Glomerular visceral epithelial cell (primary cell): ENCODE data around the gene ACTR2.
"Not testable (repeated sequence)": the region's sequence is repeated elsewhere in the genome, so short reads cannot be mapped to it uniquely, and the experiment has no call there.

Experiments used
- DNase-seq: peaks from one replicate; pipeline ENCODE4 v3.0.0-alpha.2; 2016; ENCODE audit errors: extremely low spot score

The ACTR2 gene

DNA sequence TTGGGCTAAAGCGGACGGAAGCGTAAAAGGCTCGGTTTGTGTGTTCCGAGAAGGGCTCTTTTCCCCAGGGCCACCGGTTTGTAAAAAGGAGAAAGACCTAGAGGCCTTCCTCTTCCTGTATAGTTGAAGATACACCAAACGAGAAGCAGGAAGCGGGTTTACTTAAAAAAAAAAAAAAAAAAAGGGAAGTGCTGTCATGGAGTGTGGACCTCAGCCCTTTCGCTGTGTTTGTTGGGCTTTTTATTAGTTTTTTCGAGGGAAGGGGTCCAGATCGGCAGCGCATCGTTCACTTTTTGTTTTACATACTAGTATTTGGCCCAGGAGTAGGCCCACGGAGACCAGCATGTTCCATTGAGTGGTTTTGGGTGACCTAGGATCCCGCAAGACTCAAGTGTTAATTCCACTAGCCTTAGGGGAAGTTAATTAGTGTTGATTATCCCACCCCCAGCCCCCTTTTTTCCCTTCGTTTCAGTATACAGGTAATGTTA, 676 bp downstream of the ACTR2 start:
- peak; percentile 47 for DNase-seq

DNA sequence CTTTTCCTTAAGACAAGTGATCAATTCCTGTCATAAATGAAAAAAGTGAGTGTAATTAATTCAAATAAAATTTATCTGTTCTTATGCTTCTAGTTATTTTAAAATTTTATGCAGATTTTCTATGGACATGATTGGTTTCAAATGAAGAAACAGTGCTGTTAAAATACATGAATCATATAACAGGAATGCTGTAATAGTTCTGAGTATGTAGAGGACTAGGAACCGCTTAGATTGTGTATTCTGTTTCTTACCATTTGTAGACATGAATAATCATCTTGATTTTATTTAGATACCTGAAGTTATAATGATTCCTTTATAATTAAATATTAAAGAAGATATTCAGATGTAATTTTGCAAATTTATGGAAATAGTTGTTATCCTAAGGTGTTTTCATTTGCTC, 3.5 kb downstream of the ACTR2 start:
- DNase-seq: no peak

DNA sequence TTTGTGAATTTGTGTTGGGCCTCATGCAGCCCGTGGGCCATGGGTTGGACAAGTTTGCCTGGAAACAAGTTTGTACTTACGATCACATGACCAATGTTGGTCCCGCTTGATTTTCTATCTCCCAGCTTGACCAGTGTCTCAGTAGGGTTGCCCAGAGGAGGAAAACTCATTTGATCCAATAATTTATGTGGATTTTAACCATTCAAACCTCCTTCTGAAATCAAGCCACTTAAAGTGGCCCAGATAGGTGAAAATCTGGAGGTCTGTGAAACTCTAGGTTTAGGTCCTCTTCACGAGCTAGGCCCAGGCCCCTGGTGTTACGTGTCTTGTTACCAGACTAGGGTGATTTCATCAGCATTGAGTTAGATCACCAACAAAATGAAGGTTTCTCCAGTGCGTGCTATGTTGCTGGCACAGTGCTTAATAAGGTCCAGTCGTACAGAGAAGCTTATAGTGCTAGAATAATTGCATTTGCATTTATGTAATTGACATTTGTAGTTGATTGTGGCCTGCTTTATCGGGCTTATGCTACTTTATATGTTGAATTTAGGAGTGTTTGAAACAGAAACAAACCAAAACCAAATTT, 4.4 kb downstream of the ACTR2 start:
- no peak for DNase-seq

DNA sequence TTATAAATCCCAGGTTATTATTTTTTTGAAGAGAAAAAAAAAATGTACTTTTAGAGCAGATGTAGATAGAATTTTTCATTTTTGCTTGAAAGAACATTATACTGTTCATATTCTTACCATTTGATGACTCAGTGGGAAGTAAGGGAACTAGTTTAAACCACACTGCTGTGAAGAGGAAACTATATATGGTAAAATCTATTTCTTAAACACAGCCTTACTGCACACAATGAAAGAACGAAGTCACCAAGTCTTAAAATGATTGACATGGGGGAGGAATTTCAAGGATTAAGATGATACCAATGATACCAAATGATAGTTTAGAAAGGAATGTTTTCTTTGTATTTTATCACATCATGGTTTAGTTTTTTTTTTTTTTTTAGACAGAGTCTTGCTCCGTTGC, 5.0 kb downstream of the ACTR2 start:
- DNase-seq: peak; percentile 51

DNA sequence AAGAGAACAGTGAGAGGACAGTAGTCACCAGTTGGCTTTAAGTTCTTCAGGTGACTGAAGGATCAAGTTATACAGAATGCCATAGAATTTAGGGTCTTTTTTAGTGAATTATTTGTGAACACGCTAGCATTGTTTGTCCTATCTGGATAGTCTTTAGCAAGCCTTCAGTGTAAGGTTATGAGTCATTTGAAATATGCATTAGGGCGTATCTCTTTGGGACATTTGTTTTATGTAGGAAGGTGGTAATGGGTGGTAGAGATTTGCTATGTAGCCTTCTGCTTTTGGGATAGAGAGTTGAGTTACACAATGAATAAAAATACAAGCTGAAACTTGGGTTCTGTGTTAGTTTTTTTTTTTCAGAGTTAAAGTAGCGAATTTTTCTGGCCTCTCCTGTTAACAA, 13.0 kb downstream of the ACTR2 start:
- DNase-seq: no peak

DNA sequence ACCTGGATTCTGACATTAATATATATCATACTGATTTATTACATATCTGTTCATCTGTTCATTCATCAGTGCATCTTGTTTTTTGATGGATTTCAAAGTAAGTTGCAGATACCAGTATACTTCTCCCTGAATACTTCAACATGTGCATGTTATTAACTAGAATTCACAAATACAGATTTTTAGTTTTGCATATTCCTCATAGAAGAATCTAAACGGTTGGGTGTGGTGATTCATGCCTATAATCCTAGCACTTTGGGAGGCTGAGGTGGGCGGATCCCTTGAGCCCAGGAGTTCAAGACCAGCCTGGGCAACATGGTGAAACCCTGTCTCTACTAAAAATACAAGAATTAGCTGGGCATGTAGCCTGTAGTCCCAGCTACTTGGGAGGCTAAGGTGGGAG, 16.8 kb downstream of the ACTR2 start:
- DNase-seq: not testable (repeated sequence)

DNA sequence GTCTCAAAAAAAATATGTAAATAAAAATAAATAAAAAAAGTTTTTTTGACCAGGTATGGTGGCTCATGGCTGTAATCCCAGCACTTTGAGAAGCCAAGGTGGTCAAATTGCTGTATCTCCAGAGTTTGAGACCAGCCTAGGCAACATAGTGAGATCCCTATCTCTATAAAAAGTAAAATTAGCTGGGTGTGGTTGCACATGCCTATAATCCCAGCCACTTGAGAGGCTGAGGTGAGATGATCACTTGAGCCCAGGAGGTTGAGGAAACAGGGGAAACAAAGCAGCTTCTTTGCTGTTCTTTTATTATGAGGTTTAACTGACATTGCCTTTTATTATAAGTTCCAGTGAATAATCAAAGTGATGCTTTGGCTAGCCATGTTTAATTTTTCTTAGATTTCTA, 25.0 kb downstream of the ACTR2 start:
- no peak for DNase-seq

DNA sequence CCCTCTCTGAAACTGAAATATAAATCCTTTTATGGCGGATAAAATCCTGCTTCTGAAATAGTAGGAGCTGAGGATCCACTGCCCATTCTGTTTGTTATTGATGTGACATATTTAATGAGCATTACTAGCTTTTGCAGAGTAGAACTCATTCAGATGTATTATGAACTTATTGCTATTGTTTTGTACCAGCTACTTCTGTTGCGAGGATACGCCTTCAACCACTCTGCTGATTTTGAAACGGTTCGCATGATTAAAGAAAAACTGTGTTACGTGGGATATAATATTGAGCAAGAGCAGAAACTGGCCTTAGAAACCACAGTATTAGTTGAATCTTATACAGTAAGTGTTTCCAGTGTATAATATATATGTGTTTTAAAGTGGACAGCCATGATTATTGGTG, 27.7 kb downstream of the ACTR2 start:
- no peak for DNase-seq

DNA sequence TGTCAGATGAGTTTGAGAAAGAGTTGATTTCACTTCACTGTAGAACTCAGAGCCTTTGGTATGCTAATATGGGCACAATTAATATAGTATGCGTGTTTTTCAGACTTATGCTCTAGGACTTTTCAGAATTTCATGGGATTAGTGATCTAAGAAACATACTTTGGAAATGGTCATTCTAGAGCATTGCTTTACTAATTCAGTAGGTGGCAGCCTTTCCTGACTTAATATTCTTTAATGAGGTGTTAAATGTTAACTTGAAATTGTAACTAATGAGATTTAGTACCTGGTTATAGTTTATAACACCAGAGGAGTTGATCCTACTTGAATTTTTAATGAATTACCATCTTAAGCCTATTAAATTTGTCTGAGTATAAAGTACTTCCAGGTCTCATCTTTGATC, 28.4 kb downstream of the ACTR2 start:
- DNase-seq: no peak

DNA sequence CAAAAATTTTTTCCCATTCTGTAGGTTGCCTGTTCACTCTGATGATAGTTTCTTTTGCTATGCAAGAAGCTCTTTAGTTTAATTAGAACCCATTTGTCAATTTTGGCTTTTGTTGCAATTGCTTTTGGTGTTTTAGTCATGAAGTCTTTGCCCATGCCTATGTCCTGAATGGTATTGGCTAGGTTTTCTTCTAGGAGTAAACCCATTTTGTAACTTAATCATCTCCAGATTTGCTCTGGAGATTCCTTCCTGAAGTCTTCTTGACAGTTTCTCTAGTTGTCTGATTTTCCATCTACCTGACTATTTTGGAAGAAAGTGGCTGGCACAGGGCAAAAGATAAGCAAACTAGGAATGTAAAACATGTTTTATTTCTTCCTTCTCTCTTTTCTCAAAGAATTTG, 30.2 kb downstream of the ACTR2 start:
- not testable (repeated sequence) for DNase-seq

DNA sequence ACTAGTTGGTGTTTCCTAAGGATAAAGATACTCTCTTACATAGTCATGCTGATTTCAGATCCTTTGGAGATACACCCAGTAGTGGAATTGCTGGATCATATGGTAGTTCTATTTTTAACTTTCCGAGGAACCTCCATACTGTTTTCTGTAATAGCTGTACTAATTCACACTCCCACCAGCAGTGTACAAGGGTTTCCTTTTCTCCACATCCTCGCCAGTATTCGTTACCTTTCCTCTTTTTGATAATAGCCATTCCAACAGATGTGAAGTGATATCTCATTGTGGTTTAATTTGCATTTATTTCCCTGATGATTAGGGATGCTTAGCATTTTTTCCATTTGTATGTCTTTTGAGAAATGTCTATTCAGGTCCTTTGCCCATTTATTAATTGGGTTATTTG, 34.0 kb downstream of the ACTR2 start:
- DNase-seq: no peak

DNA sequence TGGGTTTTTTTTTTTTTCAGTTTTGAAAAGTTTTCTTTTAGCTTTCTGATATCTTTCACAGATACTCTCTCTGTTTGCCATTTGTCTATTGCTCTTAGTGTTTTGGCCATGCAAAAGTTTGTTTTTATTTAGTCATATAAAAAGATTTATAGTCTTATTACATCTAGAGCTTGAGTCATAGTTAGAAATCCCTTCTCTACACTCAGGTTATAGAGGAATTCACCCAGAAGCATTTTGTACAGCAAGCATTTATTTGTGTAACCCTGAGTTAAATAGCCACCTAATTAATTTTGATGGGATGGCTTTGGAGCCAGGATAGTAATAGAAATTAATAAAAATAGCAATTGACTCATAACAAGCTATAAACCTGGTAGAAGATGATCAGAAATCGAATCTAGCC, 35.6 kb downstream of the ACTR2 start:
- DNase-seq: no peak

DNA sequence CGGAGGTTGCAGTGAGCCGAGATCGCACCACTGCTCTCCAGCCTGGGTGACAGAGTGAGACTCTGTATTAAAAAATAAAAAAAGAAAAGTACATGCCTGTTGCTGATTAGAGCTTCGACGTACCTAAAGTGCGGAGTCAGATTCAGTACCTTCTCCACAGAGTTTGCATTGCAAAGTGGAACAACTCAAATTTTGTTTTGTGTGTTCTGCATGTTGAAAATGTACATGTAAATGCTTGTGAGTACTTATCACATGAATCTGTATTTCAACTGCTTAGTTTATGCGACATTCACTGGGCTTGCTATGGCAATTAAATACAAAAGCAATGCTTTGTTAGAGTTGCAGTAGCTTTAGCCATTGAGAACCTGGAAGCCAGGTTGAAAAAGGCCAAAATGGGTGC, 36.4 kb downstream of the ACTR2 start:
- no peak for DNase-seq

DNA sequence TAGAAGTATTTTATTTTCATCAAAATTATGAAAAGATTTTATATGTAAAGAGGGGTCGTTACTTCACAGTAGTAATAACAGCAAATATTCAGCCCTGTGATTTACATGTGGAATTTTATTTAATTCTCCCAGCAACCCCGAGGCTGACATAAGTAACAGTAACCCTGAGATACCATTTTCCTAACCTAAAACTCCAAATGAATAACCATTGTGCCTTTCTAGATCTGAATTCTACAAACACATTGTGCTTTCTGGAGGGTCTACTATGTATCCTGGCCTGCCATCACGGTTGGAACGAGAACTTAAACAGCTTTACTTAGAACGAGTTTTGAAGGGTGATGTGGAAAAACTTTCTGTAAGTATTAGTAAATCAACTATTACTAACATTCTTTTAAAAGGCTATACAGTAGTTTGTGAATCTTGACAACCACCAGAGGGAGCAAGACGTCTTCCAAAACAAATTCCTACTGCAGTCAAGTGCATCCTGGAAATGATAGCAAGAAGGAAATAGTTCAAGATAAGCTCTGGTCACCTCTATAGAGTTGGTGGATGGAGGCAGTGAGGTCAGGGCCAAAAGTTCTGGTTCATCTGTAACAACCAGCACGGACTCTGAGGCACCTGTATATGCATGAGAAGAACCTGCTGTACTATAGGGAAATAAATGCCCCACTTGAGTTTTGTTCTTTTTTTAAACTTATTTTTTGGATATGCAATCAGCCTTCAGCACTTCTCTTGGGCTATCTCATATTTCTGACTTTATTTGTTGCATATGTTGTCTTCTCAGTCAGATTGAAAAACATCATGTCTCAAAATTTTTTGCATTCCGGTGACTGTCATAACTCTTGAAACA, 37.4 kb downstream of the ACTR2 start:
- peak; percentile 73 for DNase-seq

DNA sequence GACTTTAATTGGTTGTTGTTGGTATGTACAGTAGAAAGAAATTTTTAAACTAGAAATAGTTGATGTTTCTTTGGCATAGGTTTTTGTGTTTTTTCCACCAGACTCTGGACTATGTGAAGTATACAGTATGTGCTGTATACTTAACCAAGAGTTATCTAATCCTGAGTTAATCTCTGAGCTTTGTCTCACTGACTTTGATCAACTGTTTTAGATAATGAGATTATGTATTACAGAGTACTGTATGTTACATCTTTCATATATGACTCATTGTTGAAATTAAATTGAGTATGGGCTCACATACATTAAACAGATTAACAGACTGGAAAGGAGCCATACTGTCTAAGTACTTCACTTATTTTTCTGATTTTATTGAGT, 38.0 kb downstream of the ACTR2 start:
- no peak for DNase-seq

DNA sequence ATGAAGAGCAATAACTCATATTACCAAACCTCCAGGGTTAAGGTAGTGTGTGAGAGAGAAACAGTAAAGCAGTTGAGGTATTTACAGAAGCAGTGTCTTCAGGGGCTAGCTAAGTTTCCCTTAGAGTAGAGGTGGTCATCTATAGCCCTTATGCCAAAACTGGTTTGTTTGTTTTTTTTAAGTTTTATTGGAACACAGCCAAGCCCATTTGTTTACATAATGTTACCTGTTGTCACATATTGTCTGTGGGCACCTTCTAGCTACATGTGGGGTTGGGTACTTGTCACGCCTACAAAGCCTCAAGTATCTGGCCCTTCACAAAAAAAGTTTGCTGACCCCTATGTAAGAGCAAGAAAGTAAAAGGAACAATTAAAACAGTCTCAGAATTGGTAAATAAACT, 39.4 kb downstream of the ACTR2 start:
- DNase-seq: no peak

DNA sequence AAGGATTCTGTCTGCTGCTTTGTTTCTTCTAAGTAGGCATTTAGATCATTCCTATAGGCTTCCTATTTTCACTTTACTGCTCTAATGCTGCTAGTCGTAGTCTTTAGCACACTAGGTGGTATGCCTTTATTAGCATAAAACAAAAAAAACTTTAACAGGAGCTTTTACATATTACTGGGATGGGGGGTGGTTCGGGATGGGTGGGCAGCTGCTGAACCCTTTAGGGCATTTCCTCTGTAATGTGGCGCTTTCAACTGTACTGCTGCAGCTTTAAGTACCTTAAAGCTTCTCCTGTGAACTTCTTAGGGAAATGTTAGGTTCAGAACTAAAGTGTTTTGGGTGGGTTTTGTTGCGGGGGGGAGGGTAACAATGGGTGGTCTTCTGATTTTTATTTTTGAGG, 41.3 kb downstream of the ACTR2 start:
- DNase-seq: no peak

DNA sequence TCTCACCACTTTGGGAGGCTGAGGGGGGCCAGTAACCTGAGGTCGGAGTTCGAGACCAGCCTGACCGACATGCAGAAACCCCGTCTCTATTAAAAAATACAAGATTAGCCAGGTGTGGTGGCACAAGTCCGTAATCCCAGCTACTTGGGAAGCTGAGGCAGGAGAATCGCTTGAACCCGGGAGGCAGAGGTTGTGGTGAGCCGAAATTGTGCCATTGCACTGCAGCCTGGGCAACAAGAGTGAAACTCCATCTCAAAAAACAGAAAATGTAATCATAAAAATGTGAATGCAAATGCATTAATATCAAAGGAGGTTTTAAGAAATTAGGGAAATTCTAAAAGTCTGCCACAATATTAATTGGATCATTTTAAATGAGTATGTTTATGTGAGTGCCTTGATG, 45.7 kb downstream of the ACTR2 start:
- DNase-seq: no peak

DNA sequence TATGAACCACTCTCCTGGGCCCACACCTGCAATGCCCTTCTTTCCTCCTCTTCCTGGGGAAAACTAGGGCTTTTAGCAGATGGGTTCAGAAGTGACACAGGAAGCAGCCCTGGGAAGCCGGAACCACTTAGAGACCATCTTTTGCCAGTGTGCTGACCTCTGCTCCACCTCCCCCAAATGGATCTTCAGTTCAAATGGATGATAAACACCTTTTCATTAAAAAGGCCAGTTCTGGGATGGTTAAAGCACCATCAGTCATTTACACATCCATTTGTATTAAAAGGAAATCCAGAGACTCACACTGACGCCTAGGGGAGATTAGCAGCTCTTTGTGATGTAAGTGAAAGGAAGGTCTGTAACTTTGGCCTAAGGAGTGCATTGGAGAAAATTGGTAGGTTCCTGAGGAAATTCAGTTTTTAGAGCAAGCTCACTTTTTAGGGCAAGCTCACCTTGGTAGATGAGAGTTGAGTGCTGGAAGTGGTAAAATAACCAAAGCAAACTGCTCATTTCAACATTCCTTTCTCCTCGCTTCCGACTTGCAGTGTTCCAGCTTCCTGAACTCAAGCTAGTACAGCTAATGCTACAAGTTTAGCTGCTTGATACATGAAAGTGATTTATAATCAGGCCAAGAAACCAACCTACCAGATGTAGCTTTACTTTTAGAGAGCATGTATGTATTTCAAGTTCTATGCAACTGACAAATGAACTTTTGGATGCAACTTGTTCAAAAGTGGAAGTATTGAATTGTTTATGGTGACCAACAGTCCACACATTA, 47.7 kb downstream of the ACTR2 start:
- DNase-seq: no peak

DNA sequence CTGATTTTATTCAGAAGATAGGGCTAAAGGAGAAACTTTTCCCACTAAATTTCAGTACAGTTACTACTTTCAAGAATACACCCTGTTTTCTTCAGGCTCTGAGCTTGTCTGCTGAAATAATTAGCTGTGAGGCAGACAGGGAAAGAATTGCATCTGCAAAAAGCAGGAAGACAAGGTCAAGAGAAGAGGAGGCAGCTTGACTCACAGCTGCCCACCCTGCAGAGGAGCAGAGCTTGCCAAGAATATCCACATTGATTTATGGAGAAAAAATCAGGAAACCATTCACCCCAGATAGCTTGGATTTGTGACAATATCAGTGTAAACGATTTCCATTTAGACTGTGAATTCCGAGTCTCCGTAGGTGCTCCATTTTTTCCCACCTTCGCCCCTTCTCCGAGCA, 49.0 kb downstream of the ACTR2 start:
- no peak for DNase-seq

DNA sequence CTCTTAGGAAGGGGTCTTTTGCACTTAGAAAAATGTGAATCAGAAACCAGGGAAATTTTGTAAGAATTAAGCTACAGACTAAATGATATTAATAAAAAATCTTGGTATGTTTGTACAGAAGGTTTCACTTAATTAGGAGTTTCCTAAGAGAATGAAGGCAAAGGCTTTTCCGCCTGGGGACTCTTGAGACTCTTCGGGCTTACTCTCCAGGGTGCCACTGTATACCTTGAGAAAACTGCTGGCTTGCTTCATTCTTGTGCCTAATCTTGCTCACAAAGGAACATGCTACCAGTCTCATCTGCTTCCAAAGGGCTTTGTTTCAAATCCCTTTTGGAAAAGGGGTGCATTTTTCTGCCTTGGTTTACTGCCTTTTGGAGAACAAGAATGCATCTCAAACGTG, 49.5 kb downstream of the ACTR2 start:
- no peak for DNase-seq

DNA sequence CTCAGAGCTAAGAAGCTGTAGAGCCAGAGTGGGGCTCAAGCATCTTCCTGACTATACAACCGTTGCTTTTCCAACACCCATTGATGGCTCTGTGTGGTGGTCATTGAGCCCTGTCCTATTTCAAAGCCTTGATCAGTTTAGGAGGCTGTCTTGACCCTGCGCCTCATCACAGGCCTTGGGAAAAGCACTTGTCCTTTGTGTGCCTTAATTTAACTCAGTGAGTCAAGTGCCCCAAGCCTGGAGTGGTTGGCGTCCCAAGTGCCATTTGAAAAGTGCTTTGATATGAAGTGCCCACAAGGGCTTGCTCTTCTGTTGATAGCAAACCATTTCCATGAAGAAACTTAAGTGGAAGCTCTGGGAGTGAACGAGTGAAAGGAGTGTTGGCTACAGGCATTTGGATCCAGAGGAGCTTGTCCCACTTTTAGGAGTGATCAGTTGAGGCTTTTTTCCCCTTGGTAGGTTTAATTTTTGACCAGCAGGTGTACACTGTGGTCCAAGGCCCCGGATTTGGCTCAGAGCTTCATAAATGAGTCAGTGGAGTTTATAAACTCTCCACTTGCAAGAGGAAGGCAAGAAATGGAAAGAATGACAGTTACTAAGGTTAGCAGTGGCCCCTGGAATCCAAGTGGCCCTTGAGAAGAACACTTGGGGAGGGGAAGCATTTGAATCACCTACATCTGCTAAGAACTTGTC, 50.3 kb downstream of the ACTR2 start:
- DNase-seq: no peak
